Fibroblast of lung (primary cell): ENCODE results near the gene UBE2B. TPM values are rescaled to one million over a fixed set of nuclear protein-coding genes. Genes with fewer than 3 reads are reported as not detected.

Experiments
- DNase-seq, 2 donors: peaks; one replicate each; pipeline versions ENCODE4 v3.0.0 to v3.0.0-alpha.2; 2010; ENCODE audit warnings: low read depth in 2 of 2
- H2AFZ ChIP-seq: 2 replicates; pipeline ENCODE4 v1.5.1; 2012; ENCODE audit warnings: low read length, control low read depth, inconsistent platforms
- H3K27ac ChIP-seq: 2 replicates; pipeline ENCODE4 v1.5.1; 2011; ENCODE audit warnings: low read length, control low read depth; ENCODE audit not compliant: insufficient read depth
- H3K27me3 ChIP-seq: 2 replicates; pipeline ENCODE4 v1.5.1; 2011; ENCODE audit warnings: mild to moderate bottlenecking, low read length; ENCODE audit not compliant: control insufficient read depth, insufficient read depth
- H3K36me3 ChIP-seq: 2 replicates; pipeline ENCODE4 v1.5.1; 2011; ENCODE audit warnings: low read length; ENCODE audit not compliant: control insufficient read depth, insufficient read depth
- H3K4me1 ChIP-seq: 2 replicates; pipeline ENCODE4 v1.5.1; 2011; ENCODE audit warnings: low read length; ENCODE audit not compliant: control insufficient read depth, insufficient read depth; ENCODE audit errors: extremely low read depth
- H3K4me2 ChIP-seq: 2 replicates; pipeline ENCODE4 v1.5.1; 2011; ENCODE audit warnings: low read length, control low read depth; ENCODE audit not compliant: insufficient read depth; ENCODE audit errors: extremely low read depth
- H3K4me3 ChIP-seq, 4 experiments: fragments of 200-600 bp in 1 of 4; sonication (generic) in 1 of 4; replicated peaks in 1 of 4; 2 replicates each; pipeline ENCODE4 v1.5.1; 2011 to 2016; ENCODE audit warnings: low read length in 4 of 4, low read depth in 3 of 4, mild to moderate bottlenecking in 3 of 4, control low read depth in 2 of 4, inconsistent platforms in 1 of 4, mixed read lengths in 1 of 4; ENCODE audit not compliant: insufficient read depth in 1 of 4; ENCODE audit errors: control extremely low read depth in 1 of 4
- H3K79me2 ChIP-seq: 2 replicates; pipeline ENCODE4 v1.5.1; 2012; ENCODE audit warnings: mild to moderate bottlenecking, low read length, inconsistent platforms; ENCODE audit not compliant: control insufficient read depth, insufficient read depth
- H3K9ac ChIP-seq: 2 replicates; pipeline ENCODE4 v1.5.1; 2011; ENCODE audit warnings: mild to moderate bottlenecking, low read length, control low read depth; ENCODE audit not compliant: insufficient read depth
- H3K9me3 ChIP-seq: 2 replicates; pipeline ENCODE4 v1.5.1; 2012; ENCODE audit warnings: low read depth, low read length; ENCODE audit not compliant: control insufficient read depth, insufficient read depth
- H4K20me1 ChIP-seq: 2 replicates; pipeline ENCODE4 v1.5.1; 2011; ENCODE audit warnings: low read length; ENCODE audit not compliant: control insufficient read depth, insufficient read depth; ENCODE audit errors: extremely low read depth
- EZH2 ChIP-seq: IDR thresholded peaks from 2 replicates; pipeline ENCODE4 v1.5.1; 2012; ENCODE audit warnings: low read length, control low read depth, mild to moderate bottlenecking; ENCODE audit errors: missing control alignments
- polyA plus RNA-seq, 2 donors: library from polyadenylated mRNA; depleted of rRNA in 1 of 2; stranded (reverse) in 1 of 2; unstranded in 1 of 2; fragments of >200 nt; gene quantifications; 2 replicates each; pipeline ENCODE4 v1.2.1, GENCODE V29; 2011 to 2012; ENCODE audit warnings: missing spikeins in 1 of 2
- total RNA-seq: library from RNA; depleted of rRNA; stranded (reverse); fragments of >200 nt; gene quantifications from 2 replicates; pipeline ENCODE4 v1.2.1, GENCODE V29; 2014
- TF ChIP-seq, protein P1 (sequence below), 2 donors: IDR thresholded peaks in 1 of 2; conservative IDR thresholded peaks in 1 of 2; 1 replicate in 1 of 2; 2 replicates in 1 of 2; pipeline ENCODE4 v1.5.1; 2011 to 2012; ENCODE audit warnings: low read length in 2 of 2, control low read depth in 1 of 2, inconsistent platforms in 1 of 2, low read depth in 1 of 2, mild to moderate bottlenecking in 1 of 2

The UBE2B gene
- total and polyA plus RNA-seq, 2 donors (not counting 1 experiment from before 2014, with no cell fraction given): 31.9 to 93.2 TPM

DNA sequence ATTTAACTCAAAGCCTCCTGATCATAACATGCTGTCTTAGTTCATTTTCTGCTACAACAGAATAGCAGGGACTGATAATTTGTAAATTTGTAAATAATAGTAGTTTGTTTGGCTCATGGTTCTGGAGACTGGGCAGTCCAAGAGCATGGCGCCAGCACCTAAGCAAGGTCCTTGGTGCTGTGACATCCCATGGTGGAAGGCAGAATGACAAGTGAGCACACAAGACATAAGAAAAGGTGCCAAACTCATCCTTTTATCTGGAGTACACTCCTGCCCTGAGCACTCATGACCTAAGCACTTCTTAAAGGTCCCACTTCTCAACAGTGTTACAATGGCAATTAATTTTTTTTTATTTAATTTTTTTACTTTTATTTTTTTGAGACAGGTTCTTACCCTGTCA, 16.1 kb downstream of the UBE2B start:
- no peak overlapping the region for H3K4me3 ChIP-seq
- TF ChIP-seq, protein P1, sequence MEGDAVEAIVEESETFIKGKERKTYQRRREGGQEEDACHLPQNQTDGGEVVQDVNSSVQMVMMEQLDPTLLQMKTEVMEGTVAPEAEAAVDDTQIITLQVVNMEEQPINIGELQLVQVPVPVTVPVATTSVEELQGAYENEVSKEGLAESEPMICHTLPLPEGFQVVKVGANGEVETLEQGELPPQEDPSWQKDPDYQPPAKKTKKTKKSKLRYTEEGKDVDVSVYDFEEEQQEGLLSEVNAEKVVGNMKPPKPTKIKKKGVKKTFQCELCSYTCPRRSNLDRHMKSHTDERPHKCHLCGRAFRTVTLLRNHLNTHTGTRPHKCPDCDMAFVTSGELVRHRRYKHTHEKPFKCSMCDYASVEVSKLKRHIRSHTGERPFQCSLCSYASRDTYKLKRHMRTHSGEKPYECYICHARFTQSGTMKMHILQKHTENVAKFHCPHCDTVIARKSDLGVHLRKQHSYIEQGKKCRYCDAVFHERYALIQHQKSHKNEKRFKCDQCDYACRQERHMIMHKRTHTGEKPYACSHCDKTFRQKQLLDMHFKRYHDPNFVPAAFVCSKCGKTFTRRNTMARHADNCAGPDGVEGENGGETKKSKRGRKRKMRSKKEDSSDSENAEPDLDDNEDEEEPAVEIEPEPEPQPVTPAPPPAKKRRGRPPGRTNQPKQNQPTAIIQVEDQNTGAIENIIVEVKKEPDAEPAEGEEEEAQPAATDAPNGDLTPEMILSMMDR (conservative IDR thresholded peaks at IDR 0.05 in 1 of 2, IDR thresholded peaks at IDR 0.05 in 1 of 2; ENCODE audit: low read depth in 1 of 2, low read length in 2 of 2): no peak
- no peak for TF ChIP-seq EZH2
- no peak for DNase-seq
- no peak overlapping the region for H3K27ac ChIP-seq
- H3K4me2 ChIP-seq: no peak overlapping the region
- H3K27me3 ChIP-seq: no peaks in the 10 kb centered on the region
- peaks cover 4% of the 10 kb centered on the region for H3K36me3 ChIP-seq
- no peaks in the 10 kb centered on the region for H3K9me3 ChIP-seq
- H3K9ac ChIP-seq: no peak overlapping the region
- no peaks in the 10 kb centered on the region for H4K20me1 ChIP-seq
- H3K4me1 ChIP-seq: no peaks in the 10 kb centered on the region
- peaks cover 3% of the 10 kb centered on the region for H3K79me2 ChIP-seq
- H2AFZ ChIP-seq: no peak overlapping the region

DNA sequence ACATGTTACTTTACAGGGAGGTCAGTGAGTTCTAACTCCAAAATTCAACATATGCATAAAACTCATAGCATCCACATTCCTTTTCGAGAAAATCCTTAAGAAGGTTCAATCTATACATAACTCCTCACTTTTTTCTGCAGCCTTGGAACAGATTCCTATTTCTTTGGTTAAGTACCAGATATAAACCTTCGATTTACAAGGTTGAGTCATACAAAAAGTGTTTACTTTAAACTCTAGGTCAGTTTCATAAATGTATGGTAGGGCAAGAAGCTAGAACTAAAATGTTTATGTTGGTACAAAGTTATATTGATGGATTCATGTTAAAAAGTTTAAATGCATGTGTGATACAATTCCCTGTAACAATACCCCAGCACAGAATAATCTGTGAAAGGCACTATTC, 20.9 kb downstream of the UBE2B start:
- Histone ChIP-seq H3K4me1 (no peaks in the 10 kb centered on the region), H3K9me3 (no peaks in the 10 kb centered on the region), H3K27me3 (no peaks in the 10 kb centered on the region), H3K36me3 (peaks cover 9% of the 10 kb centered on the region), H3K4me3 (no peak overlapping the region), H3K9ac (no peak overlapping the region), H3K27ac (no peak overlapping the region), H3K79me2 (no peaks in the 10 kb centered on the region), H4K20me1 (no peaks in the 10 kb centered on the region), H3K4me2 (no peak overlapping the region), H2AFZ (no peak overlapping the region)
- TF ChIP-seq, protein P1 (conservative IDR thresholded peaks at IDR 0.05 in 1 of 2, IDR thresholded peaks at IDR 0.05 in 1 of 2; ENCODE audit: low read depth in 1 of 2, low read length in 2 of 2): no peak
- no peak for TF ChIP-seq EZH2
- peak in 1 of 2 donors; percentile 67 for DNase-seq

DNA sequence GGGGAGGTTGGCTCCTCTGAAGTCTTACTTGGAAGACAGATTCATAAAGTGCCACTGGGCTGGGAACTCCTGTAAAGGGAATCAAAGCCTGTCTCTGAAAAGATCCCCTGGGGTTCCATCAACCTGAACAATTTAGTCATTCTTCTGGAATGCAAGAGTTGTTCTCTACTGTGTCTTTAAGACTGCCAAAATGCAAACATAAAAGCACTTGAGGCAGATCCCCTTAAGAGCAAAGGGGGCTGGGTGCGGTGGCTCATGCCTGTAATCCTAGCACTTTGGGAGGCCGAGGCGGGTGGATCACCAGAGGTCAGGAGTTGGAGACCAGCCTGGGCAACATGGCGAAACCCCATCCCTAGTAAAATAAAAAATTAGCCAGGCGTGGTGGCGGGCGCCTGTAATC, 23.6 kb downstream of the UBE2B start:
- TF ChIP-seq, protein P1 (conservative IDR thresholded peaks at IDR 0.05 in 1 of 2, IDR thresholded peaks at IDR 0.05 in 1 of 2; ENCODE audit: low read depth in 1 of 2, low read length in 2 of 2): no peak
- TF ChIP-seq EZH2: no peak
- H3K9me3 ChIP-seq: no peaks in the 10 kb centered on the region
- DNase-seq: peak in 1 of 2 donors; percentile 39
- no peak overlapping the region for H3K4me3 ChIP-seq
- H3K4me1 ChIP-seq: no peaks in the 10 kb centered on the region
- H3K27me3 ChIP-seq: no peaks in the 10 kb centered on the region
- H4K20me1 ChIP-seq: no peaks in the 10 kb centered on the region
- H2AFZ ChIP-seq: no peak overlapping the region
- H3K27ac ChIP-seq: no peak overlapping the region
- no peak overlapping the region for H3K4me2 ChIP-seq
- H3K79me2 ChIP-seq: no peaks in the 10 kb centered on the region
- H3K36me3 ChIP-seq: peaks cover 5% of the 10 kb centered on the region
- no peak overlapping the region for H3K9ac ChIP-seq
